Keratinocyte (primary cell): ENCODE results near the gene DLG2. TPM values are rescaled to one million over a fixed set of nuclear protein-coding genes. Genes with fewer than 3 reads are reported as not detected.

Experiments used
- DNase-seq: peaks from one replicate; pipeline ENCODE4 v3.0.0-alpha.2; 2011; ENCODE audit warnings: low read depth, missing footprints, low spot score
- FAIRE-seq: peaks from 2 replicates; lab custom pipeline; 2011; peaks lifted over from hg19 to GRCh38; lab: Jason Lieb, UNC
- H2AFZ ChIP-seq: 2 replicates; pipeline ENCODE4 v1.6.0; 2012; ENCODE audit warnings: low read length, control low read depth, inconsistent platforms; ENCODE audit not compliant: control insufficient read depth
- H3K27ac ChIP-seq: 2 replicates; pipeline ENCODE4 v1.5.1; 2011; ENCODE audit warnings: low read length; ENCODE audit not compliant: control insufficient read depth, insufficient read depth
- H3K27me3 ChIP-seq: 3 replicates; pipeline ENCODE4 v1.6.0; 2011; ENCODE audit warnings: low read length; ENCODE audit not compliant: control insufficient read depth, insufficient read depth; ENCODE audit errors: extremely low read depth
- H3K36me3 ChIP-seq, 2 experiments: 2 replicates in 1 of 2; 3 replicates in 1 of 2; pipeline ENCODE4 v1.5.1; 2011; ENCODE audit warnings: low read length in 2 of 2, mild to moderate bottlenecking in 1 of 2; ENCODE audit not compliant: control insufficient read depth in 2 of 2, insufficient read depth in 2 of 2; ENCODE audit errors: extremely low read depth in 1 of 2
- H3K4me1 ChIP-seq: 3 replicates; pipeline ENCODE4 v1.5.1; 2011; ENCODE audit warnings: low read length; ENCODE audit not compliant: control insufficient read depth, insufficient read depth; ENCODE audit errors: extremely low read depth
- H3K4me2 ChIP-seq: 3 replicates; pipeline ENCODE4 v1.6.0; 2011; ENCODE audit warnings: low read depth, low read length; ENCODE audit not compliant: control insufficient read depth, insufficient read depth; ENCODE audit errors: extremely low read depth
- H3K4me3 ChIP-seq, 3 experiments: fragments of 200-600 bp in 1 of 3; sonication (generic) in 1 of 3; 2 replicates in 2 of 3; 3 replicates in 1 of 3; pipeline ENCODE4 v1.5.1; 2011 to 2016; ENCODE audit warnings: low read length in 3 of 3, mild to moderate bottlenecking in 3 of 3, control low read depth in 2 of 3, inconsistent platforms in 1 of 3, low read depth in 1 of 3, mixed read lengths in 1 of 3, mixed run types in 1 of 3, moderate library complexity in 1 of 3; ENCODE audit not compliant: control insufficient read depth in 2 of 3, insufficient read depth in 2 of 3; ENCODE audit errors: extremely low read depth in 1 of 3
- H3K79me2 ChIP-seq: 2 replicates; pipeline ENCODE4 v1.6.0; 2012; ENCODE audit warnings: low read length; ENCODE audit not compliant: control insufficient read depth, insufficient read depth
- H3K9ac ChIP-seq: 3 replicates; pipeline ENCODE4 v1.6.0; 2011; ENCODE audit warnings: low read length; ENCODE audit not compliant: control insufficient read depth, insufficient read depth; ENCODE audit errors: extremely low read depth
- H3K9me1 ChIP-seq: 3 replicates; pipeline ENCODE4 v1.6.0; 2011; ENCODE audit warnings: low read length; ENCODE audit not compliant: control insufficient read depth, insufficient read depth; ENCODE audit errors: extremely low read depth
- H3K9me3 ChIP-seq: 2 replicates; pipeline ENCODE4 v1.5.1; 2012; ENCODE audit warnings: low read depth, low read length; ENCODE audit not compliant: control insufficient read depth
- H4K20me1 ChIP-seq: 3 replicates; pipeline ENCODE4 v1.6.0; 2011; ENCODE audit warnings: low read length; ENCODE audit not compliant: control insufficient read depth, insufficient read depth; ENCODE audit errors: extremely low read depth
- EZH2 ChIP-seq: IDR thresholded peaks from one replicate; pipeline ENCODE4 v1.6.1; 2012; ENCODE audit warnings: inconsistent platforms, mild to moderate bottlenecking, low read length, moderate library complexity
- dilution Hi-C: fragments of 300-500 bp; cut with MboI; formaldehyde crosslinking; loops from one replicate; pipeline ENCODE4 v1.7.0; 2020; ENCODE audit warnings: low sequenced_read_pairs; ENCODE audit not compliant: extremely low pct_ligation_motif_present
- polyA plus RNA-seq, 5 experiments: library from polyadenylated mRNA; depleted of rRNA in 3 of 5; stranded (reverse) in 3 of 5; stranded (forward) in 1 of 5; unstranded in 1 of 5; fragments of >200 nt; gene quantifications; 1 replicate in 1 of 5; 2 replicates in 3 of 5; 3 replicates in 1 of 5; pipeline versions ENCODE4 v1.2.1 to v1.2.3, GENCODE V29; 2011 to 2012; ENCODE audit warnings: missing spikeins in 2 of 5, low read depth in 1 of 5, low replicate concordance in 1 of 5
- TF ChIP-seq, protein P1 (sequence below), 3 experiments: IDR thresholded peaks in 1 of 3; conservative IDR thresholded peaks in 1 of 3; optimal IDR thresholded peaks in 1 of 3; 2 replicates in 2 of 3; 3 replicates in 1 of 3; pipeline versions ENCODE3 to v1.5.1; 2011; ENCODE audit warnings: low read length in 3 of 3, mild to moderate bottlenecking in 3 of 3, moderate library complexity in 2 of 3, control low read depth in 1 of 3, inconsistent platforms in 1 of 3; ENCODE audit not compliant: insufficient read depth in 2 of 3; ENCODE audit errors: extremely low read depth in 1 of 3

Gene DLG2
- polyA plus RNA-seq, 1 donor (not counting 4 experiments of a cell fraction or from before 2014, with no cell fraction given): 0.55 TPM

DNA sequence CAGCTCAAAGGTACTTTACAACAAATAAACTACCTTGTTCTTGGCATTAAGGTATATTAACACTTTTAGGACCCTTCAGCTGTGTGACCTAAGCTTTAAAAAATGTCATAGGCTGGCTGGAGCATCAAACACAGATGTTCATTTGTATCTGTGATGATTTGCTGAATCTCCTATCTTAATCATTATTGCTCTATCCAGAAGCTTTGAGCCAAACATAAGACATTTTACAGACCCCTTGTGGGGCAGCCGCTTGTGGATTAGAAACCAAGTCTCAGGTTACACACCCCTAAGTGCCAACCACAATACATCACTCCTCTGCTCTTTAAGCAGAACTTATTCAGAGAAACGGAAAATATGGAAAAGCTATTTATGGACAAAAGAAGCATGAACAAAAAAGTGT lies 1946.8 kb downstream of the DLG2 start:
- no peak for TF ChIP-seq EZH2
- TF ChIP-seq, protein P1, sequence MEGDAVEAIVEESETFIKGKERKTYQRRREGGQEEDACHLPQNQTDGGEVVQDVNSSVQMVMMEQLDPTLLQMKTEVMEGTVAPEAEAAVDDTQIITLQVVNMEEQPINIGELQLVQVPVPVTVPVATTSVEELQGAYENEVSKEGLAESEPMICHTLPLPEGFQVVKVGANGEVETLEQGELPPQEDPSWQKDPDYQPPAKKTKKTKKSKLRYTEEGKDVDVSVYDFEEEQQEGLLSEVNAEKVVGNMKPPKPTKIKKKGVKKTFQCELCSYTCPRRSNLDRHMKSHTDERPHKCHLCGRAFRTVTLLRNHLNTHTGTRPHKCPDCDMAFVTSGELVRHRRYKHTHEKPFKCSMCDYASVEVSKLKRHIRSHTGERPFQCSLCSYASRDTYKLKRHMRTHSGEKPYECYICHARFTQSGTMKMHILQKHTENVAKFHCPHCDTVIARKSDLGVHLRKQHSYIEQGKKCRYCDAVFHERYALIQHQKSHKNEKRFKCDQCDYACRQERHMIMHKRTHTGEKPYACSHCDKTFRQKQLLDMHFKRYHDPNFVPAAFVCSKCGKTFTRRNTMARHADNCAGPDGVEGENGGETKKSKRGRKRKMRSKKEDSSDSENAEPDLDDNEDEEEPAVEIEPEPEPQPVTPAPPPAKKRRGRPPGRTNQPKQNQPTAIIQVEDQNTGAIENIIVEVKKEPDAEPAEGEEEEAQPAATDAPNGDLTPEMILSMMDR (optimal IDR thresholded peaks at IDR 0.05 in 1 of 3, IDR thresholded peaks at IDR 0.05 in 1 of 3, conservative IDR thresholded peaks at IDR 0.05 in 1 of 3; ENCODE audit: extremely low read depth in 1 of 3, insufficient read depth in 2 of 3, low read length in 3 of 3): no peak

DNA sequence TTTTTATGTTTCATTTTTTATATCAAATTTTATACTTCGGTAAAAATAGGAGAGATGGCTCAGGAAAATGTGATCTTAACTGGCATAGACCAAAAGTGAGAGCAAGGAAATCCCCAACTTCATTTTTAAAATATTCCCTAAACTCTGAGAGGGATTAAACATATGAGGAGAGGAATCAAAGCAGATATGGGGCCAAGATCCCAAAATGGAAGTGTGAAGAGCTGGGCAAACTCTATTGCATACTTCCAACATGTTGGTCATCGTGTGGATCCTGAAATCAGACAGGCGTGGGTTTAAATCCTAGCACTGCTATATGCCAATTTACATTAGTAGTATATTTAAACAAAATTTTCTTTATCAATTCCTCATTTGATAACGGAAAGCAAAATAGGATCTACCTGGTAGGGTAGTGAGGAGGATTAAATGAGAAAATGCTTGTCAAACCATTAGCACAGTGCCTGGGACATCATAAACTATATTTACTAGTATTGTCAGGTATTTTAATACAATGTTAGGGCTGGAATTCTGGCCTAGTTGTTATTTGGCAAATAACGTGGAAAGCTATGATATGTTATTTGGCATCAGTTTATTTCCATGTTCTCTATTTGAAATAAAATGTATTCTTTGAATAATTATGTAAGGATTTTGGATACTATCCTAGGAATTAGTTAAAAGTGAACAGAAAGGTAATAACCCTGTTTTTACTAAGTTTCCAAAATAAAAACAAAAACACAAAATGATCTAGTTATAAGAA lies 1948.1 kb downstream of the DLG2 start:
- Histone ChIP-seq H3K79me2 (no peaks in the 10 kb centered on the region), H3K27ac (no peak overlapping the region), H3K4me2 (no peak overlapping the region), H4K20me1 (no peaks in the 10 kb centered on the region), H3K9me1 (no peaks in the 10 kb centered on the region), H3K9me3 (no peaks in the 10 kb centered on the region), H2AFZ (no peak overlapping the region), H3K4me3 (no peak overlapping the region), H3K4me1 (no peaks in the 10 kb centered on the region), H3K36me3 (no peaks in the 10 kb centered on the region), H3K9ac (no peak overlapping the region), H3K27me3 (peaks cover 4% of the 10 kb centered on the region)
- DNase-seq (no peak), FAIRE-seq (no peak)
- dilution Hi-C loops: no loop called here
- TF ChIP-seq, protein P1 (optimal IDR thresholded peaks at IDR 0.05 in 1 of 3, IDR thresholded peaks at IDR 0.05 in 1 of 3, conservative IDR thresholded peaks at IDR 0.05 in 1 of 3; ENCODE audit: extremely low read depth in 1 of 3, insufficient read depth in 2 of 3, low read length in 3 of 3): no peak
- TF ChIP-seq EZH2: no peak

More for the DNA sequence above, 1946.8 kb downstream of the DLG2 start:
- no peaks in the 10 kb centered on the region for H3K9me3 ChIP-seq
- H3K27ac ChIP-seq: no peak overlapping the region
- H3K27me3 ChIP-seq: peaks cover 4% of the 10 kb centered on the region
- DNase-seq (no peak), FAIRE-seq (no peak)
- no peak overlapping the region for H2AFZ ChIP-seq
- no peaks in the 10 kb centered on the region for H3K36me3 ChIP-seq
- H3K4me1 ChIP-seq: no peaks in the 10 kb centered on the region
- no peaks in the 10 kb centered on the region for H3K79me2 ChIP-seq
- H3K9me1 ChIP-seq: no peaks in the 10 kb centered on the region
- dilution Hi-C loops: no loop called here
- H3K4me3 ChIP-seq: no peak overlapping the region
- H3K4me2 ChIP-seq: no peak overlapping the region
- H4K20me1 ChIP-seq: no peaks in the 10 kb centered on the region
- no peak overlapping the region for H3K9ac ChIP-seq
